Embryonic facial prominence (tissue), 1 donor: ENCODE results near the gene EPS8L2.

Experiments
- DNase-seq: peaks from one replicate; pipeline ENCODE4 v3.0.0-alpha.2; 2016; ENCODE audit errors: extremely low spot score

The EPS8L2 gene

DNA sequence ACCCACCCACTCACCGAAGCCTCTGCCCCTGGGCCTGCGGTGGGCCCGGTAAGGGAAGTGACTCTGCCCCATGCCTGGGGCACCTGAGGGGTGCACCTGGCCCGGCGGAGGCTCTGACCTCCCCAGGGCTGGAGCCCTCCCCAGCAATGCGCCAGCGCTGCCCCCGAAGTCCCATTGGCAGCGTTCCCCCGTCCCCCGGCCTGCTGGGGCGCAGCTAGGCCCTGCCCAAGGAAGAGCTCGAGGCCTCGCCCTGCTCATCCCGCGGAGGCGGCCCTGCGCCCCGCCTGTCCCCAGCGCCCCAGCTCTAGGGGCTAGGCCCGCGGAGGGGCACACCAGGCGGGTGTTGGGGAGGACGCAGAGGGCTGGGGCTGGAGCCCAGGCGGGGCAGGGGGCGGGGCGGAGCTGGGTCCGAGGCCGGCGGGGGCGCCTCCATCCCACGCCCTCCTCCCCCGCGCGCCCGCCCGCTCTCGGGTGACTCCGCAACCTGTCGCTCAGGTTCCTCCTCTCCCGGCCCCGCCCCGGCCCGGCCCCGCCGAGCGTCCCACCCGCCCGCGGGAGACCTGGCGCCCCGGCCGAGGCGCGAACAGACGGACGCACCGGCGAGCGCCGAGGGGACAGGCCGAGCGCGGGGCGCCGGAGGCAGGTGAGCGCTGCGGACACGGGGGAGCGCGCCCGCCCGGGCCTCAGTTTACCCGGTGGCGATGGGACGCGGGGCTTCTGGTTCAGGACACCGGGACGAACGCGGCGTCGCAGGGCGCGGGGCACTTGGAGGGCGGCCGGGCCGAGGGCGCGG is at the start of gene EPS8L2:
Gene EPS8L2, plus strand, starts transcription at position 586 of the 793 bp plus-strand sequence. CDS start 3,177 bp downstream, outside the sequence.
- DNase-seq: no peak

- no peak for DNase-seq
Measured at GRCh38 chr11:656426-656825, 49.6 kb upstream of the EPS8L2 start.

GRCh38 chr11:656866-657265 is 49.2 kb upstream of the EPS8L2 start:
- DNase-seq: no peak

DNA sequence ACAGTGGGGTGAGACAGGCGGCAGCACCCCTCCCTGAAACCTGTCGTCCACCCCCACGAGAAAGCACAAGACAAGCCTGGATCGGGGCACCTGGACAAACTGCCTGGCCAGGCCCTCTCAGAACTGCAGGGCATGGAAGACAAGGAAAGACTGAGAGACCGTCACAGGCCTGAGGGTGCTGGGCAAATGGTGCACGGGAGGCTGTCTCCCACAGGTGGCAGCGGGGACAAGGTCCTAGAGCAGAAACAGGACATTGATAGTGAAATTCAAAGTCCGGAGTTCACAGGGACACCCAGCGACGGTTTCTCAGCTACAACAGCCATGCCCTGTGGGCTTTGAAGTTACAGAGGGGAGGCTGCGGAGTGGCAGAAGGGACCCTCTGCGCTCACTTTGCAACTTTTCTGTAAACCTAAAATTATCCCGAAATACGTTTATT is 48.3 kb upstream of the EPS8L2 start:
- no peak for DNase-seq

- DNase-seq: no peak
Measured at GRCh38 chr11:659532-660085, 46.4 kb upstream of the EPS8L2 start.

DNA sequence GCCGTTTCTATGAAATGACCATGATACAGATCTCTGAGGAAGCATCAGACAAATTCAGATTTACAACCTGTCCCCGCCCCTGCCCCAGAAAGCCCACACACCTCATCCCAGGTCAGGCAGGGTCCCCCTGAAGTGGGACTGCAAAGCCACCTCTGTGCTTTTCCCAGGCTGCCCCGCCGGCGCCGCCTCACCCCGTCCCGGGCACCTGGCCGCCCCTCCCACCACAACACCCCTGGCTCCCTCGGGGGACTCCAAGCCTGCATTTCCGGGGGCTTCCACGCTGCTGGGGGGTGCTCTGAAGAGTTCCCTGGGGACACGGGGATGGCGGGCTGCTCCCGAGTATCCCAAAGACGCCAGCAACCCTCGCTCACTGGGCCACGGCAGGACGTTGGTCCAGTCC is 45.8 kb upstream of the EPS8L2 start:
- DNase-seq: no peak

DNA sequence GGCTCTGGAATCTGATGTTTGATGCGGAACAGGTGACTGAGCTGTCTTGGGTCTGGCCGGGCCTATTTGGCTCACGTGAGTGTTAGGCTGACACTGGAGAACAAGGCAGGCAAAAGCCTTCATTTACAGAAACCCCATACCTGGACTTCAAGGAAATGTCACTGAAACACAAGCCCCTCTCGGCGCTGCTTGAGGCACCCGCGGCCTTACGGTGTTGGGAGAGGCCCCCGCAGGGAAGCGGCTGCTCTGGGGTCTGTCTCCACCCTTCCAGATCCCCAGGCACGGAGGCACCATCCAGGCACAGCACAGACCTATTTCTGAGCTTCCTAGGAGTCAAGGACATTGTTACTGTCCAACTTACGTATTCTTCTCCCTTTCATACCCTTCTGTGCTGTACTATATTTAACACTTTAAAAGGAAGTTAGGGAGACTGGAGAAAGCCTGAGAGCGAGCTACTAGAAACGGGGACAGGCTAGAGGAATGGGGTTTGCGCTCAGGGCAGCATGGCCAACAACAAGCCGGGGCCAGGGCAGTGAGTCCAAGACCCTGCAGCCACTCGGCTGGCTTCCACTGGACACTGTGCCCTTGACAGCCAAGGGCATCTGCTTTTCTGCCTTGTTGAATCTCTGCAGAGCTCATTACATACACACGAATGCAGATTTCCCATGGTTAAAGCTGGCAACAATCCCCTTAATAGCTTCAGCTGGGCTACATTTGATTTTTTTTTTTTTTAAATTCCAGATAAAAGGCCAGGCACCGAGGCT is 45.2 kb upstream of the EPS8L2 start:
- no peak for DNase-seq

- DNase-seq: no peak
Measured at GRCh38 chr11:662689-663274, 43.2 kb upstream of the EPS8L2 start.

- DNase-seq: no peak
Measured at GRCh38 chr11:665062-665703, 40.8 kb upstream of the EPS8L2 start.

DNA sequence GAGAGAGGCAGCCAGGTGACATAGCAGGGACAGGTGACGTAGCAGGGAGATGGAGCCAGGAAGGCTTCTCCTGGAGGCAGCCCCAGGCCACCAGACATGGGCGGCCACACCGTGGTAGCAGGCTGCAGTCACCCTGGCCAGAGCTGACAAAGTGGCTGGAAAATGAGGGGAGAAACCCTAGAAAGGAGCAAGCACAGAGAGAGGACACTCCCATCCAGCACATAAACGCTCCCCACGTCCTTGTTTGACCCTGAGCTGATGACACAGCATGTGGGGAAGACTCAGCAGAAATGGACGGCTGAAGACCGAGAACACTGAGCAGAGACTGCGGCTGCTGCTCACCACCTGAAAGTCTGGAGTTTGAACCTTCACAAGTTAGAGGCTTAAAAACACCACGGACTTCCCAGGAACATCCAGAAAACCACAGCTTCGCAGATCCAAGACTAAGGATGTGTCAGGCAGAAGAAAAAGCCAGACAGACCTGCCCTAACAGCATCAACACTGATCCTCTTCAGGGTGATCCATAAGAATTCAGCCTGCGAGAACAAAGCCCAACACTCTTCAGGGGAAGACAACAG is 40.2 kb upstream of the EPS8L2 start:
- no peak for DNase-seq

DNA sequence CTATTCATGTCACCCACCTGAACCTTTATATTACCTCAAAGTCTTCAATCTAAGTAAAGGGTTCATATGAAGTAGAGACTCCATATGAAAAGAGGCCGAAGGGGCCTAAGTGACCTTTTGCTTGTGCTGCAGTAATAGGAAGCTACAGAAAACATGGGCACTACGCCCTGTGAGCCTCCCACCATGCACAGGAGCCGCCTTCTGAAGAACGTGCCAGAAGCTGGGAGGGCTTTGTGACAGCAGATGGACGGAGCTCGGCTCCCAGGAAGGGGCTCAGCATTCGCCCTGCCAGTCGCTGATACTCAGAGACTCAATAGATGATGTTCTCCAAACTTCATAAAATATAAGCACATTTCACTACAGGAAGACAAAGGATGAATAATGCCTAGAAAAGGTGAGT is 32.2 kb upstream of the EPS8L2 start:
- no peak for DNase-seq

- DNase-seq: no peak
Measured at GRCh38 chr11:674406-674805, 31.6 kb upstream of the EPS8L2 start.

GRCh38 chr11:678297-678696 is 27.7 kb upstream of the EPS8L2 start:
- DNase-seq: no peak

DNA sequence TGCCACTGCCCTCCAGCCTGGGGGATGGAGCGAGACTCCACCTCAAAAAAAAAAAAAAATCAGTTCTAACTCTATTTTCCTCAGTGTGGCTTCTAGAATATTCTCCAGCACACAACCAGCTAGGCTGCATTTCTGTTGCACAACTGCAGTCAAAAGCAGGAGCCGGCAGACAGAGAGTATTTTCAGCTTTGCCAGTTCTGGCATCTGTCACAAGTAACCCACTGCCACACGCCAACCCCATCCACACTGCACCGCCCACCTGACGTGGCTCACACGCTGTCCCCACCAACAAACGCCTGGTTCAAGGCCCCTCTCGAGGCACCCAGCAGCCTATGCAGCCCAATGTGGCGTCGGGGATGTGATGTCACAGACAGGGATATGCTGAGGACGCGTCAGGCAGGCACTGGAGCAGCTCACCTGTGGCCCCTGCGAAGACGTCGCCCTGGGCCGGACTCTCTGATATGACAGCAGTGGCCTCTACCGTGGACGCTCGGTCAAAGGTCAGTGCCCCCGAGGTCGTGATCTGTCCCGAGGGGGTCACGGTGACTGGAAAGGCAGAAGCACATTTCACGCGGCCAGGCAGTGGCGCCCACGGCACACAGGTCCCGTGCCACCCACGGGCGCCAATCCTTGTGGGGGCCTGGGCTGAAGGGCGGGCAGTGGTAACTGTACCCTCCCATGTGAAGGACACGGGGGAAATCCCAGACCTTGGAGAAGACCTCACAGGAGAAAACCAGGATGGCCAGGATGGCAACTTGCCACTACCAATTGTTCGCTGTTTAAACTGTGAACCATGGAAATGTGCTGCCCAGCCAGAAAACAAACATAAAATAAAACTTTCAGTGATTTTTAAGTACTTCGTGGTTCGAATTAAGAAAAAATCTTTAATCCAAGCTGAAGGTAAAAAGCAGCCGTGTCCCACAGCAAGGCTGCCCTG is 26.5 kb upstream of the EPS8L2 start:
- no peak for DNase-seq

GRCh38 chr11:680476-680875 is 25.6 kb upstream of the EPS8L2 start:
- no peak for DNase-seq

DNA sequence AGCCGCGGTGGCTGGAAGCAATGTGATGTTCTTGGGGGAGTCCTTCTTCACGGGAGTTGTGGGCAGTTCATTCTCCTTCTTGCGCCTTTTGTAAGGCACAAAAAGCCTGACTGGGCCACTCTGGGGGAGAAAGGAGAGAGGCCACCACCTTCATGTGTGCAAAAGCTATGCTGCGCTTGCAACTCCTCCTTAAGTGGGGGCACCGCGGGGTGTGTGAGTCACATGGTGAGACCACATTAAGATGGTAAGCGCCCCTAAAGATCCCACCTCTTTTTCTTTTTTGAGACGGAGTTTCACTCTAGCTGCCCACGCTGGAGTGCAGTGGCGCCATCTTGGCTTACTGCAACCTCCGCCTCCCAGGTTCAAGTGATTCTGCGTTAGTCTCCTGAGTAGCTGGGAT is 25.1 kb upstream of the EPS8L2 start:
- no peak for DNase-seq

- no peak for DNase-seq
Measured at GRCh38 chr11:686451-687243, 19.4 kb upstream of the EPS8L2 start.

DNA sequence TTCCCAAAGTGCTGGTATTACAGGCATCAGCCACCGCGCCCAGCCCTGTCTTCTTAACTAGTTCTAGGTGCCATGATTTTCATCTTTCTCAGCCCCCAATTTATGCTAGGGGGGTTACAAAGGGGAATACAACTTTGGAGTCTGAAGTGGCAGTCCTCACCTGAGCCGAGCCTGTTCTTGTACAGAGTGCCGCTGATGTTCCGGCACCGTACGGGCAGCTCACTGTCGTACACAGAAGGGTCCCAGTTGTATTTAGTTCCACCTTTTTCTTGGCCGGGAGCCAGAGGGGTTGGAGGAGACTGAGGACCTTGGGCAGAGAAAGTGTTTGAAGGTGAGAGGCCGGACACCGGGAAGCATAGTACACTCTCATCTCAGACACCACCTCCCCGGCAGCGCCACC is 18.3 kb upstream of the EPS8L2 start:
- no peak for DNase-seq

GRCh38 chr11:688681-689080 is 17.4 kb upstream of the EPS8L2 start:
- no peak for DNase-seq

DNA sequence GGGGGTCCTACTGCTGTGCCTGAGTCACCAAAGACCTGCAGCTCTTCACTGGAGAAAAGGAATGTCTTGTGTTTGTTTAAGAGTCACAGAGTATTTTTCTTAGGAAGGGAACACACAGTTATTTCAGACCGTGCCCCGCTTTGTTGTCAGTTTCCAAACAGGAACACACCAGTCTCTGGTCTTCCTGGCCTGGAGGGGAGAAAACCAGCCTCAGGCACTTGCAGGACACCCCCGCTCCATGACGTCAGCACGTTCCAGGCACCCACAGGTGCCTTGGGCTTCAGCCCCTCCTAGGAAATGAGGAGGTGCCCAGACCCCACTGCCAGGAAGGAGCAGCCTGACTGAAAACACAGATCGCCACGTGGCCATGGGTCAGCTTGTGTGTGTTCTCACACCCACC is 16.4 kb upstream of the EPS8L2 start:
- DNase-seq: no peak
